HG02943 (cell line): ENCODE data around the gene C16orf95.

Experiments
- ATAC-seq: cut with Tn5 transposase; IDR thresholded peaks from one replicate; pipeline ENCODE4 v1.9.1; 2021; ENCODE audit warnings: mild to moderate bottlenecking, low read depth, moderate library complexity; ENCODE audit not compliant: unreplicated experiment

C16orf95 gene

DNA sequence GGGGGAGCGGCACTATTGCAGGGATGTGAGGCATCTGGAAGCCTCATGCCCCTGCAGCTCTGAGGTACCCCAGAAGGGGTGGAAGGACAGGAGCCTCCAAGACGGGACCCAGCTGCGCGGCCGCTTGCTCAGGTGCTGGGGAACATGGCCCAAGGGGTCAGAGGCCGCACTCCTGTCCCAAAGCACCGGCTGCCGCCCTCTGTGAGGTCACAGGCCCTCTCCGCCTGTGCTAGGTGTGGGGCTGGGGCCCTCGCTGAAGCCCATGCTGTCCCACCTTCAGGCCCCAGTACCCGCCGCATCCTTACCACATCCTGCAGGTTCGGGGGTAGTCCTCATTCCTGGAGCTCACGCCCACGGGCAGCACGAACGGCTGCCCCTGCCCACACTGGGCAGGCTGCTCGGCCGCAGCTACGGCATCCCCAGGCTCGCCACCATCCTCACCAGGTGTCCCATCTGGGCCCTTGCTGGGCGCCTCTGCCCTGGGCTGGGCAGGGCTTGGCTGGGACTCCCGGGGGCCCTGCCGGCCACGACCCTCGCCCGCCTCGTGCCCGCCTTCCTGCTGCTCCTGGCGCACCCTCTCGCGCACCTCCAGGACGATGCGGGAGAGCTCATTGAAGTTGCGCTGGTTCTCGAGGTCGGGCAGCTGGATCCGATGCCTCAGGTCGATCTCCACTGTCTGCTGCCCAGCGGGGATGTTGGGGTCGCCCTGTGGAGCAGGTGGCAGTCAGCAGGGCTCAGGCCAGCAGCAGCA is 16.6 kb upstream of the C16orf95 start:
- no peak for ATAC-seq

DNA sequence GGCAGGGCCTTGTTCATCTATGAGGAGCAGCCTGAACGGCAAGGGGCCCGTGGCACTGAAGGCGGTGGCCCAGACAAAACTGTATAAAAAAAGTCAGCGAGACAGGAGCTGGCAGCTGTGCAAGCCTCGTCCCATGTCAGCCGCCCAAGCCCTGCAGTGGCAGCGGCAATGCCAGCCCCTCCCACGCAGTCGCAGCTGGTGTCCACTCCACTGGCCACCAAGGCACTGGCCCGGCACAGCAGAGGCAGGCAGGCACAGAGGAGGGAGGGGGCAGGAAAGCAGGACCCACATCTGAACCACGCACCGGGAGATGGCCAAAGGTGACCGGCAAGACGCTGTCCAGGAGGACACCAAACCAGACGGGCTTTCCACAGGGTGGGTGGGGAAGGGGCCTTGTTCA is 15.9 kb upstream of the C16orf95 start:
- no peak for ATAC-seq

DNA sequence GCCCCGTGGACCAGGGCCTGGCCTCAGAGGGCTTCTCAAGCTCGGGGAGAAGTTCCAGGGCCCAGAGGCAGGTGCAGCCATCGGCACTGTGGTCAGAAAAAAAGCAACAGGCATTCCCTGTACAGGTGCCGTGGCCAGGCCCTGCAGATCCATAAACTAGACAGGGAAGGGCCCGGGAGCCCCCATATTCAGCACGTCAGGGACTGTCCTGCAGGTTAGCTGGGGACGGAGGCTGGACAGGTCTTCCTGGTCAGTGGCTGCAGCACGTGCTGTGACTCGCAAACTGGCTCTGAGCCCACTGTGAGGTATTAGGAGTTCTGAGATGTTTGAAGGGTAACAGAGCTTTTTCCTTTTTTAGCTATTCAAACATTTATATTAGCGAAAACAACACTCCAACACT is 15.0 kb upstream of the C16orf95 start:
- no peak for ATAC-seq

DNA sequence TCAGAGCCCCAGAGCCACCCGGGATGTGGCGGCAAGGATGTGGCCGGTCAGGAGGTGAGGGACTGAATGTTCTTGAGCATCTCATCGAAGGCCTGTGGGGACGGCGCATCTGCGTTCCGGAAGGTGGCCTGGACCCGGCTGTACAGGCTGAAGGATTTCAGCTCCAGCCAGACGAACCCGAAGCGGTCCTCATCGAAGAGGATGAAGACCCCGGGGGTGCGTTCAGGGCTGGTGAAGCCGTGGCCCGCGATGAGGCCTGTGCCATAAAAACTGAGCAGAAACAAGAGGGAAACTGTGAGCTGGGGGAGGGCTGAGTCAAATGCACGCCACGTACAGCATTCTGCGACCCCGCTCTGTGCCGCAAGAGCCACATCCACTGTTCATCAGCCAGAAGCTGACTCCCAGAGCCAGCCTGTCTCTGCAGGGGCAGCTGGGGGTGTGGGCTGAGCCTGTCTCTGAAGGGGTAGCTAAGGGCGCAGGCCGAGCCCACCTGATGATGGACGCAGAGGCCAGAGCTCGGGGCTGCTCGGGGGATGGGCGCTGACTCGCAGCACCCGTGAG is 14.1 kb upstream of the C16orf95 start:
- no peak for ATAC-seq

DNA sequence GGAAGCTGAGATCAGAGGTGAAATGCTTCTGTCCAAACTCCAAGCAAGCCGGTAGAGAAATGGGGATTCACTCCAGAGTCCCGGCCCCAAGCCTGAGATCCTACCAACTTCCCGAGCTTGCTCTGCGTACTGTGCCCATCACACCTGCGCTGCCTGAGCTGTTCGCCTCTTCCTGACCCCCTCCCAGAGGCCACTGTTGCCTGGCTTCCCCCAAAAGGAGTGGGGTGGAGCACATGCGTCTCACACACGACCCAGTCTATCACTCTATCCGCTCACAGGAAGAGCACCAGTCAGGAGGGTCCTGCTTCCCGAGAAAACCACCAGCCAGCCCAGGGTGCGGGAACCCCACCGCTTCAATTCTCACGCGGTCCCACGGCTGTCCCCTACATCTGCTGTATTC is 13.5 kb upstream of the C16orf95 start:
- ATAC-seq, result no peak

DNA sequence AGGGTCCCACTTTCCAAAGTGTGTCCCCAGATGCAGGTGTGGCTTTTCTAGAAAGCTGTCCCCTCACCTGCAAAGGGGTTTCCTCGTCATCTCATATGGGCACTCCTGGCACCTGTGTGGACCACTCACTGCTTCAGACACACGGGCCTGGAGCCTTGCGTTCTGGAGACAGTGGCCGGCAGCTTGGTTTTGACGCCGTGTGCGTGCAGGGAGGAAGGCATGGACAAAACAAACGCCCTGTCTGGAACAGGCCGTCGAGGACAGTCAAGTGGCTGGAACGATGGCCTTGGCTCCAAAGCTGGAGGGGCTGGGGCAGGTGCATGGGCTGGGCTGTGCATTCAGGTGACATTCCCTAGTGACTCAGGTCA is 13.0 kb upstream of the C16orf95 start:
- no peak for ATAC-seq

DNA sequence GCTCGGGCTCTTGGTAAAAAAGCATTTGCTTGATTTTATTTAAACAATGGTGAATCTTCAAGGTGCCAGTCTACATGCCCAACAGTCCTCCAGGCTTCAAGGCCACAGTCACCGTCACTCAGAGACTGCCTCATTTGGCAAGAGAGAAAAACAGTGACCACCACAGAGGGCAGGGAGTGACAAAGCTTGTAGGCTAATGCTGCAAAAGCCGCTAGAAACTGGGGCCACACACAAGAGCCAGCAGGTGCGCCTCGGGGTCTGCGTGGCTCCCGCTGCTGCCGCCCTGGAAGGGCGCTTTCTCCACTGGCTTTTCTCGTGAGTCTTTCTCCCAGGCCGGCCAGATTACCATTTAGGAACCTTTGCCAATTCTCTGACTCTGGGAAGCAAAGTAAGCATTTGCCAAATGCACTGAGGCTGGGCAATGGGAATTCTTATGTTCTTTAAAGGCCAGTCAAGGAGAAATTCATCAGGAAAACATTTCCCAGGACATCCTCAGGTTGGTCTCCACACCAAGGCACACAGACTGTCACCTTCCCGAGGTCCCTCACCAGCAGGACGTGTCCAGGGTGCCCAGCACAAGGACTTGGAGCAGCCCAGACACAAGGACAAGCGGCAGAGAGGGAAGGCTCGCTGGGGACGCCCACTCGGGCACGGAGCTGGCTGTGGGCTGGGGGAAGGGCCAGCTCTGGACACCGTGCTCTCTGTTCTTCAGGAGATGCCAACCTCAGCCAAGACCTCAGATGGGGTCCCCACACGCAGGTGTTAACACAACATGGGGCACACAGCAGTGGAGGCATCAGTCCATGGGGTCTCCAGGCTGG is 12.5 kb upstream of the C16orf95 start:
- no peak for ATAC-seq

DNA sequence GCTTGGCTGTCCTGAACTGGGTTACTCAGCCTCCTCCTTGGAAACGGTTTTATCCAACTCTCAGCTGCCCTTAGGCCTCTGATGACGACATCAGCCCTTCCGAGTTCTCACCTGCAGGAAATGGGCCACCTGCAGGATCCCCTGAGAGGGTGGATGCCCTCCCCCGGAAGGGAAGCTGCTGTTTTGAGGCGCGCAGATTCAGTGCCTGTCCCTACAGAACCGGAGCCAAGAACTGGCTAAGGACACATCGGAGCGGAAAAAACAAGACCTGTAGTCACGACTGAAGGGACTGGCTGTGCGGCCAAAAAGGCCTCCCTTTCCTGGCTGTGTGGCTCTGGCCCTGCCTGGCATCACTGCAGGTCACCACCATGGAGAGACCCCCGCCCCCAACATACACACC is 11.7 kb upstream of the C16orf95 start:
- ATAC-seq, result no peak

DNA sequence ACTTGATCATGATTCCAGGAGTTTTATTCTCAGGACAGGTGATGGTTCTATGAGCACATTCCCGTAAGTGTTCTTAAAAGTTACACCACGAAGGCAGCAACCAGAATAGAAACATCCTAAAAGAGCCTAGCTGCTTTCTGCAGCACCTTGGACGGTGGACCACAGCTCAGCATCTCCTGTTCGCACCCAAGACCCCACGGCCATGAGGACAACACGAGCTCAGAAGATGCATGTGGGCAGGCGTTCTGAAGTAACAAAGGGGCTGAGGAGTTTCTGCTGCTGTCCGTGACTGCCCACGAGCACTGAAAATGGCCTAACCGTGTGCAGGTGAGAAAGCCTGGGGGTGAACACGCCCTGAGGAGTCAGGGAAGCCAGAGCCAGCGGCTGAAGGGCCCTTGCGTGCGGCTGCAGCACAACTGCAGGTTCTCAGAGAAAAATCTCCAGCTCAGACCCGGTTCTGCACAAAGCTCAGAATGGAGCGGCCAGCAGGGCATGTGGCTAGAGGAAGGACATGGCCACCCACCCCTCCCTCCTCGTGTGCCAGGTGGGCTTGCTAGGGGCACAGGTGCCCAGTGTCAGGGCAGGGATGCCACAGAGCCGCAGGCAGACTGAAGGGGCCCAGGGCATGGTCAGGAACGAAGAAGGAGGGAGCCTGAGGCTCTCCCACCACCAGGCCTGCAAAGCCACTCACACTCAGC is 10.8 kb upstream of the C16orf95 start:
- no peak for ATAC-seq

DNA sequence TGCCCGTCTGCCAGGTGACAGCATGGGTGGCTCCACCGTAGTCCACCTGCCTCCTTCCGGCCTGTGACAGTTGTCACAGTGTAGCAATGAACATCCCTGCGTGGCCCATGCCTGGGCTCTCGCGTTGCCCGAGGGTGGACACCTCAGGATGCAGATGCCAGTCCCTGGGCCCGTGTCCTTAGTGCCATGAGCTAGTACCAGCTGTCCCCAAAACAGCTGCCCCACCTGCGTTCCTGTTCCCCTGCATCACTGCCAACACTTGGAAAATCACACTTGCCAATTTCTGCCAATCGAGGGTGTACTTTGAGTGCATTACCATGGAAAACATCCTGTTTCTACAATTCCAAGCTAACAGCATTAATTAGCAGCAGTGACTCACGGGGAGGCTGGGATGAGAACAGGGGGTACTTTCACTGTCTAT is 9.0 kb upstream of the C16orf95 start:
- no peak for ATAC-seq

DNA sequence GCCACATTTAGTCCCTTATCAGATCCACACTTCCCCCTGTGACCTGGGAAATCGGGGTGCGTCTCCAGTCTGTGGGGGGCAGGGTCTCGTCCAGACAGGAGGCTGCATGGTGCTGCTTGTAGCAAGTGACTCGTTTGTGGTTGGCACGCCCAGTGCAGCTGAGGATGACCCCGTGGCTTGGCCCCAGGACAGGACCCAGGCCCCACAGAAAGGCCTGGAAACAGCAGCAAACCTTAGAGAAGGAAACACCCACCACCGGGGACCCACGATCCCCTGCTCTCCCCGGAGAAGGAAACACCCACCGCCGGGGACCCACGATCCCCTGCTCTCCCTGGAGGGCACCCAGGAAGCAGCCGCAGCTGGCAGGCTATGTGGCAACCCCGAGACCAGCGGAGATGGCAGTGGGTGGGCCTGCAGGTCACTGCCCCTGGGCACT is 8.2 kb upstream of the C16orf95 start:
- no peak for ATAC-seq

DNA sequence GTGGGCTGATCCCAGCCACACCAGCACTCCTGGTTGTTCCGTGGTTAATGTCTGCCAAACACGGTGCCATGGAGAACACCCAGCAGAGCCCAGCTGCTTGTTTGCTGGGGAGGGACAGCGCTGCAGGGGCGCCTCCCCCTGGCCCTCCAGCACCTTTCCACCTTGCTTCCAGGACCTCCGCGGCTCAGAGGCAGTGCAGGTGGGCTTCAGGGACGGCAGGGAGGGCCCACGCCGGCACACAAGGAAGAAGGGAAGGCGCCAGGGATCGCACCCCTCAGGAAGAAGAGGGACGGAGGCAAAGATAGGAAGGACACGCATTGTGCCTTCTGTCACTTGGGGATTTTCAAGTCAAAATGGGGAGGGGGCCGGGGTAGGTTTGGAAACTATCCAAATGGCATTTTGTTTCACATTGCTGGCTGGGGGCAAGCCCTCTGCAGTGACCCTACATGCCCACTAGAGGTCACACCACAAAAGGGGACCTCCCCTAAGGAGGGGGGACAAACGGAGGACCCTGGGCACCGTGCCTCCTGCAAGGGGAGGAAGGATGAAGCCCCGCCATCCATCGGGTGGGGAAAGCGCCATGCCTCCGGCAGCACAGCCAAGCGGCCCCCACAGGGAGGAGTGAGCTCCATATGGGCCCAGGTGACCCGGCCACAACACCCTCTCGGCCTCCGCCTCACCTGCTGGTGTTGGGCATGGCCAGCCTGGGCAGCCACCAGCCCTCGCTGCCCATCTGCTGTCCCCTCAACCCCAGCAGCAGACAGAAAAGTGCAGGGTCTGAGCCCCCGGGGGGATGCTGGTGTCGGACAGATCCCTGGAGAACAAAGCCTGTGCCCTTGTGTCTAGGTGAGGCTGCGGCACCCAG is 7.5 kb upstream of the C16orf95 start:
- no peak for ATAC-seq

DNA sequence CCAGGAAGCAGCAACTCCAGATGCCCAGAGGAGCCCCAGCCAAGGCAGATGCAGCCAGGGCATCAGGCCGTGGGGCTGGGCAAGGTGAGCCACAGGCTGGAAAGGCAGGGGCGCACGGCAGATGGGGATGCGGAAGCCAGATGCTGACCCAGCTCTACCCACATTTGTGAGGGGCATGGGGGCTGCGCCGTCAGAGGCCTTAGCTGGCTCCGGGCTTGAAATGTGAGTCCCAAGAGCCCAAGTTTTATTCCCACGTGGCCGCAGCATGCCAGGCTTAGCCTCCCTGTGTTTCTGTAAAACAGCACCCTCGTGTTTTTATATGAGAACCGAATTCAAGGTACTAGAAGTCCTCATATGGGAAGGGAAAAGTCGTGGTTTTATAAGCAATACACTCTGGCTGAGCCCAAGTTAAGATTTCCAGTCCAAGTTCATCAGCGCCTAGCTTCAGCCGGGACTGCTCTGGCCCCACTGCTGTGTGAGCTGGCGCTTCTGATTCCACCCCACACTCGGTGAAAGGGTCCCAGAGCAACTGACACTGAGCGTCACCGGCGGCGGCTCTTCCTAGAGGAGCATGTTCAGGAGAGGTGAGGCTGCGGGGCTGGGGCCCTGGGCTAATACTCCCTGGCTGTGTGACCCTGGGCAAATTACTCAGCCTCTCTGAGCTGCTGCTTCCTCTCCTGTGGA is 6.7 kb upstream of the C16orf95 start:
- ATAC-seq, result no peak

DNA sequence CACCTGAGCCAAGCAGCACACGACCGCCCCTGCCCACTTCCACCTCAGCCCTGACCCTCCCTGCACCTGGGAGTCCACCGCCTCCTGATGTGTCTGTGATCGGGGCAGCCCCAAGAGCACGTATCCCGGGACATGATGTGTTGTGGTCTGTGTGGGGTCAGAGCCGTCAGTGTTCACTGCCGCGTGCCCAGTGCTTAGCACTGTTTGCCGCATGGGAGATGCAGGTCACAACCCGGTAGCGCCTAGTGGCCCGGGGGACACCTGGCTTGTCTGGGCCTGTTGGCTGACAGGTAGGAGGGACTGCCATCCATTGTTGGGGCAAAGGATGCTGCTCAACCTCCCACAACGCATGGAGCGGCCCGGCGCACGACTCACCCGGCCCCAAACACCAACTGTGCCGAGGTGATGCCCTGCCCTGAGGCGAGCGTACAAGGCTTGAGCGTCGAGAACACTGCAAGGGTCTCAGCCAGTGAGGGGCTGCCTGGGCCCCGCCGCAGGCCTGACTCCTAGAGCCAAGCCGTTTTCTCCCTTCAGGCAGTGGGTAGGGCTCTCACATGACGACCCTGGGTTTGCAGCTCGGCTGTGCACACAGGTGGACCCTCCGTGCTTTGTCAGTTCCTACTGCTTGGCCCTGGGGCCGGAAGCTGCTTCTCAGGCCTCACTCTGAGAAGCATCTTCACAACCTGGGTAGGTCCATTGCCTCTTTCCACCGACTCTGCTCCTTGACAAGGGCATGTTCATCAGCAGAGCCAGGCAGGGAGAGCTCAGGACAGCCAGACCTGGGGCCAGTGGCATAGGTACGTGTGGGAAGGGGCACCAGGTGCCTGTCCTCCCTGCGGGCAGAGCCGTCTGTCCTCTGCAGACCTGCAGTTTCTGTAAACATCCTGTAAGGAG is 5.9 kb upstream of the C16orf95 start:
- no peak for ATAC-seq

DNA sequence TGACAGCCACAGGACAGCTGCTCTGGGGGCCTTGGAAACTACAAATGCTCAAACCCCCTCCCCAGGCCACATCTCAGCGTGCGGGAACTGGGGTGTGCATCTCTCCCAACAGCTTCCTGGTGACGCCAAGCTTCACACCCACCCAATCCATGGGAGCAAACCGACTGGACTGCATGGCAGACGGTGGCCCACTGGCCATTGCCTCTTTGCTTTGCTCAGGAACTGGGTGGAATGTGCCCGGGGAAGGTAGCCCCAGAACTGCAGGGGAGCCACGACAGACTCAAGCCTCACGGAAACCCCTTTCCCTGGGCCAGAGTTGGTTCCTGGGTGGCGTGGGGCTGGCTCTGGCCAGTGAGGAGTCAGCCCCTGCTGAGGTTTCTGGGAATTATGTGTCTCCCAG is 5.2 kb upstream of the C16orf95 start:
- no peak for ATAC-seq

DNA sequence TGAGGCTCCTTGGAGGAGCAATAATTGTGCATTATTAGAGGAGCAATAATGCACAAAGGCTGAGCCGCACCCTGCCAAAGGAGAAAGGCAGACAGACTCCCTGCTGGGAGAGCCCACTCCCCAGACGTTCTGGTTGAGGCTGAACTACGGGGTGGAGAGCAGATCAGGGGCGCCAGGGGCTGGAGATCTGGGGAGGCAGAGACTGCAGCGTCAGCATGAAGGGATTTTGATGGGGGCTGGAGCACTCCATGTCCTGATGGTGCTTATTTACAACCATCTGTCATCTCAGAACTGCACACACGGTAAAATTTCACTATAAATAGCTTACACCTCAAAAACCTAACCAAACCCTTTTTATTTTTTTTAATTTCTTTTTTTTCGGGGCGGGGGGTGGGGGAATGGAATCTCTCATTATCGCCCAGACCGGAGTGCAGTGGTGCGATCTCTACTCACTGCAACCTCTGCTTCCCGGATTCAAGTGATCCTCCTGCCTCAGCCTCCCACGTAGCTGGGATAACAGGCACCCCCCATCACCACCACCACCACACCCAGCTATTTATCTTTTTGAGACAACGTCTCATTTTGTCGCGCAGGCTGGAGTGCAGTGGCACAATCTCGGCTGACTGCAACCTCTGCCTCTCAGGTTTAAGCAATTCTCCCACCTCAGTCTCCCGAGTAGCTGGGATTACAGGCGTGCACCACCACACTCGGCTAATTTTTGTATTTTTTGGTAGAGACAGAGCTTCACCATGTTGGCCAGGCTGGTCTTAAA is 4.3 kb upstream of the C16orf95 start:
- no peak for ATAC-seq

DNA sequence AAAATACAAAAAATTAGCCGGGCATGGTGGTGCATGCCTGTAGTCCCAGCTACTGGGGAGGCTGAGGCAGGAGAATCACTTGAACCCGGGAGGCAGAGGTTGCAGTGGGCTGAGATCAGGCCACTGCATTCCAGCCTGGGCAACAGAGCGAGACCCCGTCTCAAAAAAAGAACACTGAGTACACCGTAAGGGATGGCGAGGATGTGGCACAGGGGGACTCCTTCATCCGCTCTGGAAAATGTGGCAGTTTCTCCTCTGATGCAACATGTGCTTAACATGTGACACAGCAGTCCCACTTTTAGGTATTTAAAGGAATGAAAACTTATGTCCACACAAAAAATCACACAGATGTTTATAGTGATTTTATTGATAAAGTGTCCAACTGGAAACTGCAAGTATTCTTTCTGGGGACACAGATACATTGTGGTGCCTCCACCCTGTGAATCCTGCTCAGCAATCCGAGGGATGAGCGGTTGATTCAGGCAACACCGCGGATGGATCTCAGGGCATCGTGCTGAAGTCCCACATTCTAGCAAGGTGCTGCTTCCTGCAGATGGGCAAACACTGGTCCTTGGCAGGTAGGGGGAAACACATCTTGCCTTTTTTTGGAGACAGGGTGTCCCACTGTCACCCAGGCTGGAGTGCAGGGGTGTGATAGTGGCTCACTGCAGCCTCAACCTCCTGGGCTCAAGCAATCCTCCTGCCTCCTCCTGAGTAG is 3.5 kb upstream of the C16orf95 start:
- ATAC-seq, result no peak
